K562 (cell line): Measurements from ENCODE around the gene PPAT. TPM values are rescaled to one million over a fixed set of nuclear protein-coding genes. Genes with fewer than 3 reads are reported as not detected.

ENCODE experiments used
- ATAC-seq: fragments of 200-7000 bp; cut with Tn5 transposase; 3 replicates; pipeline ENCODE4 v1.9.1; 2020; ENCODE audit warnings: moderate library complexity
- BruUV-seq: library from RNA; stranded (reverse); fragments of 400-500 nt; replicated peaks from 2 replicates; lab custom pipeline; 2021; lab: Mats Ljungman, UMichigan
- CTCF ChIA-PET: fragments of 300-600 bp; formaldehyde crosslinking; extraction: SDS; loops from one replicate; lab custom pipeline; 2021; ENCODE audit warnings: low intra/inter-chr PET ratio; lab: Yijun Ruan, JAX
- POLR2A ChIA-PET: fragments of 300-600, 350-650 bp; sonication (Branson Sonifier 250); formaldehyde crosslinking; extraction: SDS; loops from one replicate; lab custom pipeline; 2021; ENCODE audit warnings: antibody characterized with exemption, inconsistent platforms; lab: Yijun Ruan, JAX
- DNase-seq, 4 experiments: peaks; one replicate each; pipeline versions ENCODE4 v3.0.0 to v3.0.0-alpha.2; 2011 to 2018; ENCODE audit warnings: low spot score in 3 of 4, mixed read lengths in 3 of 4; ENCODE audit errors: extremely low read depth in 1 of 4
- FAIRE-seq: peaks from 2 replicates; lab custom pipeline; 2011; peaks lifted over from hg19 to GRCh38; lab: Jason Lieb, UNC
- H2AFZ ChIP-seq: 2 replicates; pipeline ENCODE4 v1.6.0; 2011; ENCODE audit warnings: low read depth, low read length, control low read depth, inconsistent platforms
- H3K27ac ChIP-seq: fragments of 200-600 bp; 3 replicates; pipeline ENCODE4 v1.8.0; 2011; ENCODE audit warnings: low read depth, mild to moderate bottlenecking, control low read depth, inconsistent platforms, low read length, moderate library complexity, mixed read lengths; ENCODE audit errors: extremely low read depth
- H3K27me3 ChIP-seq, 2 experiments: fragments of 300-600 bp in 1 of 2; 2 replicates in 1 of 2; 3 replicates in 1 of 2; pipeline versions ENCODE4 v1.6.0 to v1.8.0; 2011; ENCODE audit warnings: inconsistent platforms in 2 of 2, low read length in 2 of 2, mild to moderate bottlenecking in 1 of 2, mixed read lengths in 1 of 2, moderate library complexity in 1 of 2; ENCODE audit not compliant: control insufficient read depth in 2 of 2, insufficient read depth in 2 of 2
- H3K36me3 ChIP-seq: fragments of 300-600 bp; 3 replicates; pipeline ENCODE4 v1.8.0; 2011; ENCODE audit warnings: mild to moderate bottlenecking, low read length, inconsistent platforms; ENCODE audit not compliant: control insufficient read depth, insufficient read depth
- H3K4me1 ChIP-seq, 2 experiments: fragments of 200-600 bp in 1 of 2; replicated peaks in 1 of 2; 2 replicates in 1 of 2; 3 replicates in 1 of 2; pipeline versions ENCODE4 v1.5.1 to v1.8.0; 2011; ENCODE audit warnings: inconsistent platforms in 2 of 2, low read length in 2 of 2, mild to moderate bottlenecking in 1 of 2, mixed read lengths in 1 of 2, moderate library complexity in 1 of 2; ENCODE audit not compliant: control insufficient read depth in 2 of 2, insufficient read depth in 2 of 2
- H3K4me2 ChIP-seq: 2 replicates; pipeline ENCODE4 v1.6.1; 2011; ENCODE audit warnings: low read length, control low read depth, inconsistent platforms, mixed read lengths; ENCODE audit not compliant: insufficient read depth
- H3K4me3 ChIP-seq: fragments of 200-600 bp; sonication (generic), shearing (Covaris generic); 2 replicates; pipeline ENCODE4 v1.5.1; 2016; ENCODE audit warnings: control low read depth, inconsistent platforms
- H3K79me2 ChIP-seq: fragments of 200-600 bp; 3 replicates; pipeline ENCODE4 v1.8.0; 2011; ENCODE audit warnings: low read length, inconsistent platforms; ENCODE audit not compliant: control insufficient read depth, insufficient read depth
- H3K9ac ChIP-seq, 2 experiments: 2 replicates each; pipeline versions ENCODE4 v1.6.0 to v1.6.1; 2011; ENCODE audit warnings: low read depth in 2 of 2, low read length in 2 of 2, control low read depth in 1 of 2, inconsistent platforms in 1 of 2, mild to moderate bottlenecking in 1 of 2, mixed read lengths in 1 of 2; ENCODE audit not compliant: insufficient read depth in 1 of 2
- H3K9me1 ChIP-seq: one replicate; pipeline ENCODE4 v1.6.0; 2011; ENCODE audit warnings: inconsistent platforms, mild to moderate bottlenecking, low read length, moderate library complexity; ENCODE audit not compliant: control insufficient read depth, insufficient read depth
- H3K9me3 ChIP-seq: replicated peaks from 2 replicates; pipeline ENCODE4 v1.5.1; 2011; ENCODE audit warnings: low read depth, low read length, inconsistent platforms; ENCODE audit not compliant: control insufficient read depth, insufficient read depth
- H4K20me1 ChIP-seq: replicated peaks from 2 replicates; pipeline ENCODE4 v1.6.1; 2011; ENCODE audit warnings: low read length, inconsistent platforms, mixed read lengths; ENCODE audit not compliant: control insufficient read depth, insufficient read depth
- ARHGAP35 ChIP-seq: fragments of 450-650 bp; IDR thresholded peaks from 2 replicates; pipeline ENCODE4 v1.6.1; 2018; ENCODE audit not compliant: partially characterized antibody
- HEY1 ChIP-seq: fragments of 250-450 bp; sonication (Bioruptor Pico); IDR thresholded peaks from 2 replicates; pipeline ENCODE4 v1.5.0; 2020; ENCODE audit warnings: mild to moderate bottlenecking, moderate library complexity, borderline replicate concordance
- POLR2A ChIP-seq: fragments of 450-650 bp; conservative IDR thresholded peaks from 2 replicates; pipeline ENCODE4 v1.6.1; 2016
- RFX5 ChIP-seq: IDR thresholded peaks from 2 replicates; pipeline ENCODE4 v1.6.1; 2011; ENCODE audit warnings: low read depth, mild to moderate bottlenecking, improper control_type of control experiment, low read length
- STAT6 ChIP-seq: sonication (generic); formaldehyde crosslinking; IDR thresholded peaks from 2 replicates; pipeline ENCODE4 v1.8.1; 2023; ENCODE audit warnings: mild to moderate bottlenecking, missing genetic modification reagents
- SUPT5H ChIP-seq: fragments of 450-650 bp; IDR thresholded peaks from 2 replicates; pipeline ENCODE4 v1.6.1; 2016
- ZNF280A ChIP-seq: fragments of 450-650 bp; IDR thresholded peaks from 2 replicates; pipeline ENCODE4 v1.6.1; 2018; ENCODE audit warnings: mild to moderate bottlenecking, low read depth; ENCODE audit not compliant: partially characterized antibody
- WGBS: fragments of 100-300 bp; shearing (Covaris generic); methylation state at CpG from one replicate; pipeline ENCODE4 v1.1.6; 2016; ENCODE audit warnings: low coverage, mixed read lengths; ENCODE audit not compliant: insufficient coverage; ENCODE audit errors: missing lambda C conversion rate; 5-methylcytosine and 5-hydroxymethylcytosine counted together
- in situ Hi-C: fragments of 300-500 bp; cut with MboI; formaldehyde crosslinking; loops from 4 replicates; pipeline ENCODE4 v1.15.0; 2018; ENCODE audit warnings: inconsistent platforms, mixed read lengths
- intact Hi-C: fragments of 100-400 bp; cut with micrococcal nuclease; formaldehyde crosslinking; loops from 2 replicates; pipeline ENCODE4 v1.14.2; 2022
- polyA plus RNA-seq, 8 experiments: library from polyadenylated mRNA; depleted of rRNA in 4 of 8; stranded (reverse) in 5 of 8; unstranded in 3 of 8; fragments of >200 nt; fragmentation: Nextera tagmentation in 2 of 8; fragmentation: Illumina TruSeq in 1 of 8; extraction: Ambion mirVana in 2 of 8; extraction: Trizol in 1 of 8; gene quantifications; 2 replicates each; pipeline versions ENCODE4 v1.2.1 to v1.2.3, GENCODE V29; 2011 to 2014; ENCODE audit warnings: inconsistent platforms in 1 of 8, missing spikeins in 1 of 8
- total RNA-seq, 7 experiments: library from RNA; depleted of rRNA in 6 of 7; stranded (reverse); fragments of >200 nt in 6 of 7; fragmentation: Illumina TruSeq in 2 of 7; extraction: Trizol in 2 of 7; gene quantifications; 2 replicates each; pipeline versions ENCODE4 v1.2.1 to v1.2.3, GENCODE V29; 2011 to 2021; ENCODE audit warnings: low replicate concordance in 1 of 7
- TF ChIP-seq, protein P1 (sequence below): fragments of 250-450 bp; sonication (Bioruptor Pico); IDR thresholded peaks from 2 replicates; pipeline ENCODE4 v1.4.0; 2020; ENCODE audit warnings: mild to moderate bottlenecking, moderate library complexity

Gene PPAT
- total and polyA plus RNA-seq, 9 of the 15 experiments (the other 6 are each of a cell fraction or from before 2014, with no cell fraction given): 36.2 to 75.8 (median 55.5) TPM

DNA sequence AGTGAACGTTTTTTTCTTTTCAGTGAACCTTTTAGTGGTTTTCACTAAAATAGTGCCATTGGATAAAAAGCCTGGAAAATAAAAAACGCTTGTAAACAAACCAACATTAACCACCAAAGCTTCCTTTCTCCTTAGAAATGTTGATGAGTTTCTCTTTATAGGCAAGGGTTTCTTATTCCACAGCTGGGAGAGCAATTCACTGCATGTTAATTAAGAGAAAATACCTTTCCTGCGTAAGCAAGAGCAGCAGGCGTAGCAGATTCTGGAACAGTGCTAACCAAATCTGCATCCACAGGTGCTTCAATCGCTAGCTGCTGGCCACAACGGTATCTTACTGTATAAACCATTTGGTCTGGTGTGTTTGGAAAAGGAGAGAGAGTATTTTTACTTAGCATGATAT lies 34.9 kb downstream of the PPAT start (continued):
- TF ChIP-seq, protein P1, sequence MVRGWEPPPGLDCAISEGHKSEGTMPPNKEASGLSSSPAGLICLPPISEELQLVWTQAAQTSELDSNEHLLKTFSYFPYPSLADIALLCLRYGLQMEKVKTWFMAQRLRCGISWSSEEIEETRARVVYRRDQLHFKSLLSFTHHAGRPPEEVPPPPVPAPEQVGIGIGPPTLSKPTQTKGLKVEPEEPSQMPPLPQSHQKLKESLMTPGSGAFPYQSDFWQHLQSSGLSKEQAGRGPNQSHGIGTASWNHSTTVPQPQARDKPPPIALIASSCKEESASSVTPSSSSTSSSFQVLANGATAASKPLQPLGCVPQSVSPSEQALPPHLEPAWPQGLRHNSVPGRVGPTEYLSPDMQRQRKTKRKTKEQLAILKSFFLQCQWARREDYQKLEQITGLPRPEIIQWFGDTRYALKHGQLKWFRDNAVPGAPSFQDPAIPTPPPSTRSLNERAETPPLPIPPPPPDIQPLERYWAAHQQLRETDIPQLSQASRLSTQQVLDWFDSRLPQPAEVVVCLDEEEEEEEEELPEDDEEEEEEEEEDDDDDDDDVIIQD (CRISPR knock-in tag): no peak
- TF ChIP-seq ZNF280A: no peak
- no peak for TF ChIP-seq HEY1 (CRISPR knock-in tag)

DNA sequence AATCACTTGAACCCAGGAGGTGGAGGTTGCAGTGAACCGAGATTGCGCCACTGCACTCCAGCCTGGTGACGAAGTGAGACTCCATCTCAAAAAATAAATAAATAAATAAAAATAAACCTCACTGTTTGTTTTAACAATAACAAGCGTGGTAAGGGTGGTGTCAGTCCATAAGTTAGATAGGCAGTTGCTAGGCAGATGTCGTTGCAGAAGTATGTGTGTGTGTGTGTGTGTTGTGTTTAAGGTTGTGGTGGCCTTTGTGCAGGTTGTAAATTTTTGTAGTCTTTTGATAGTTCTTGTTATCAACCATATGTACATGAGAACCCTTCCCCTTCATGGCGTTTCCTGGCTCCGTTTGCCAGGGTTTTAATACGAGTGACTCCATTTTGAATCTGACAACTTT lies 44.1 kb downstream of the PPAT start:
- Histone ChIP-seq H3K27me3 (no peaks in the 10 kb centered on the region), H3K4me3 (no peak overlapping the region), H3K79me2 (peaks cover 42% of the 10 kb centered on the region), H3K4me1 (peaks cover 0 to 14% of the 10 kb centered on the region in 2 experiments; a peak in 2 of 5 replicates), H3K4me2 (no peak overlapping the region), H3K9ac (no peak overlapping the region), H3K9me1 (no peaks in the 10 kb centered on the region), H2AFZ (no peak overlapping the region), H3K36me3 (peaks cover 43% of the 10 kb centered on the region), H3K27ac (no peak overlapping the region), H3K9me3 (no peaks in the 10 kb centered on the region), H4K20me1 (no peaks in the 10 kb centered on the region)
- in situ Hi-C loops: no loop called here
- POLR2A ChIA-PET: no interaction called here
- DNase-seq (no peak), ATAC-seq (no peak), FAIRE-seq (no peak)
- WGBS: 89% methylated on average over 7 of the region's 8 CpGs
- CTCF ChIA-PET: no interaction called here
- TF ChIP-seq STAT6 (CRISPR knock-in tag) (no peak), ARHGAP35 (no peak), RFX5 (peak; percentile 88), SUPT5H (peak; percentile 49; the same call in 1 of the 2 replicates), POLR2A (peak; percentile 42; the same call in 1 of the 2 replicates)
- BruUV-seq: no TSS peak
- intact Hi-C loops: no loop called here
